Adipocyte (in vitro differentiated cells): Measurements from ENCODE around the gene C3orf20.
"Not testable (repeated sequence)": the region's sequence is repeated elsewhere in the genome, so short reads cannot be mapped to it uniquely, and the experiment has no call there.

Experiments
- DNase-seq: peaks from one replicate; pipeline ENCODE4 v3.0.0-alpha.2; 2015; ENCODE audit warnings: low read depth
- H3K27me3 ChIP-seq: replicated peaks from 2 replicates; pipeline ENCODE4 v1.7.0; 2013; ENCODE audit warnings: mild to moderate bottlenecking, low read length, moderate library complexity; ENCODE audit not compliant: control insufficient read depth, insufficient read depth
- H3K36me3 ChIP-seq: 2 replicates; pipeline ENCODE4 v1.7.0; 2013; ENCODE audit warnings: low read length, mild to moderate bottlenecking, moderate library complexity; ENCODE audit not compliant: control insufficient read depth, insufficient read depth, severe bottlenecking
- H3K4me1 ChIP-seq: 2 replicates; pipeline ENCODE4 v1.7.0; 2013; ENCODE audit warnings: mild to moderate bottlenecking, low read length, moderate library complexity; ENCODE audit not compliant: control insufficient read depth, insufficient read depth
- H3K4me3 ChIP-seq: 2 replicates; pipeline ENCODE4 v1.7.0; 2013; ENCODE audit warnings: mild to moderate bottlenecking, low read length, moderate library complexity
- H3K9ac ChIP-seq: 2 replicates; pipeline ENCODE4 v1.7.0; 2013; ENCODE audit warnings: mild to moderate bottlenecking, low read length, moderate library complexity
- H3K9me3 ChIP-seq: 2 replicates; pipeline ENCODE4 v1.7.0; 2013; ENCODE audit warnings: mild to moderate bottlenecking, low read length, moderate library complexity; ENCODE audit not compliant: control insufficient read depth

Gene C3orf20

DNA sequence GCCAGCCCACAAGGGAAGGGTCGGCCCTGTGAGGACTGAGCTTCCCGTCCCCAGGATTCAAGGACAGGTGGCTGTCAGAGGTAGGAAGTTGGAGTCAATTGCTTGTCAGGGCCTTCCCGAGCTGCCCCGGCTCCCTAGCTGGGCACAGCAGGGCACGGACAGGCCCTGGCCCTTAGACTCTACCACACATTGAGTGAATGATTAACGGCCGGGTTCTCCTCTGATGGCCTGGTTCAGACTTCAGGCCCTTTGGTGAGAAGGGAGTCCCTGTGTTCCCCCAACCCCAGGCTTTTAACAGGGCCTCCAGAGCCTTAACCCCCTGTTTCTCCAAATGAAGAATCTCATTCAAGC, 127.4 kb downstream of the C3orf20 start:
- Histone ChIP-seq H3K9me3 (no peaks in the 10 kb centered on the region), H3K4me1 (no peaks in the 10 kb centered on the region), H3K4me3 (no peak overlapping the region), H3K9ac (no peak overlapping the region), H3K36me3 (no peaks in the 10 kb centered on the region), H3K27me3 (peaks cover 35% of the 10 kb centered on the region)
- no peak for DNase-seq

- H3K27me3 ChIP-seq = peaks cover 40% of the 10 kb centered on the region
- no peak overlapping the region for H3K9ac ChIP-seq
- no peak for DNase-seq
- H3K4me1 ChIP-seq = no peaks in the 10 kb centered on the region
- H3K9me3 ChIP-seq = no peaks in the 10 kb centered on the region
- H3K4me3 ChIP-seq = no peak overlapping the region
- H3K36me3 ChIP-seq = no peaks in the 10 kb centered on the region
Observed at GRCh38 chr3:14803101-14803980, 128.4 kb downstream of the C3orf20 start.

GRCh38 chr3:14803981-14804834, 129.3 kb downstream of the C3orf20 start:
- no peak overlapping the region for H3K4me3 ChIP-seq
- DNase-seq = no peak
- H3K9ac ChIP-seq = no peak overlapping the region
- no peaks in the 10 kb centered on the region for H3K4me1 ChIP-seq
- peaks cover 37% of the 10 kb centered on the region for H3K27me3 ChIP-seq
- no peaks in the 10 kb centered on the region for H3K9me3 ChIP-seq
- H3K36me3 ChIP-seq = no peaks in the 10 kb centered on the region

DNA sequence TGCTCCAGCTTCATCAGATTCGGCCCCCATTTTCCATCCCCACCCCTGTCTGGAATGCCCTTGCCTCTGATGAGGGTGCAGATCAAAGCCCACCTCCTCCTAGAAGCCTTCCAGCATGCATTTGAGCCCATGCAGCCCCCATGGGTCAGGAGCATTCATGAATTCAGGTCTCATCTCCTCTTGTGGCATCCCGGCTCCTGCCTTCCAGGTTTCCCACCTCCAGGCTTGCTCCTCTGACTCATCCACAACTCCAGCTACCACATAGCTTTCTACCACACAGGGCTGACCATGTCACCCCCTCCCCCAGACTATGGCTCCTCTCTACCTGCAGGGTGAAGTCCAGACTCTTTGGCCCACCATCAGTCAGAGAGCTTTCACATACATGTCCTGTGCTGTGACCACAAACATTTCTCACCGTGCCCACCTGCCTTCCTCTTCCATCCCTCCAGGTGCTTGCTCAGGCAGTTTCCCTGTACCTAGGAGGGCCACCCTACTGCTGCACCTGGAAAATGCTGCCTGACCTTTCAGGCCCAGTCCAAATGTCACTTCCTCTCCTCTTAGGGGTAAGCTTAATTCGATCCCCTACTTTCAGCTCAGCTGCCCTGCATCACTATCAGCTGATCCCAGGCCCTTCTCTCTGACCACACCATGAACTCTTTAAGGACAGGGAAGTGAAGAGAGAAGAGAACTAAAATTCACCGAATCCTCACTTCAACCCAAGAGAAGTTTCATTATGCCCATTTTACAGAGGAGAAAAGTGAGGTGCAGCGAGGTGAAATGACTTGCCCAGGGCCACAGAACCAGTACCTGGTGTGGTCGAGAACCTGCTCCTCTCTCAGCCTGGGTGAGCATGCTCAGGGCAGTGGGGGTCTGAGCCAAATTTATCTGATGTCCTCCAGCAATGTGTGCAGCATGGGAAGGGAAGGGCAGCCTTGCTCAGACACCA, 130.2 kb downstream of the C3orf20 start:
- H3K9ac ChIP-seq = no peak overlapping the region
- no peaks in the 10 kb centered on the region for H3K36me3 ChIP-seq
- H3K4me3 ChIP-seq = no peak overlapping the region
- H3K9me3 ChIP-seq = no peaks in the 10 kb centered on the region
- peaks cover 45% of the 10 kb centered on the region for H3K27me3 ChIP-seq
- no peaks in the 10 kb centered on the region for H3K4me1 ChIP-seq
- DNase-seq = no peak

DNA sequence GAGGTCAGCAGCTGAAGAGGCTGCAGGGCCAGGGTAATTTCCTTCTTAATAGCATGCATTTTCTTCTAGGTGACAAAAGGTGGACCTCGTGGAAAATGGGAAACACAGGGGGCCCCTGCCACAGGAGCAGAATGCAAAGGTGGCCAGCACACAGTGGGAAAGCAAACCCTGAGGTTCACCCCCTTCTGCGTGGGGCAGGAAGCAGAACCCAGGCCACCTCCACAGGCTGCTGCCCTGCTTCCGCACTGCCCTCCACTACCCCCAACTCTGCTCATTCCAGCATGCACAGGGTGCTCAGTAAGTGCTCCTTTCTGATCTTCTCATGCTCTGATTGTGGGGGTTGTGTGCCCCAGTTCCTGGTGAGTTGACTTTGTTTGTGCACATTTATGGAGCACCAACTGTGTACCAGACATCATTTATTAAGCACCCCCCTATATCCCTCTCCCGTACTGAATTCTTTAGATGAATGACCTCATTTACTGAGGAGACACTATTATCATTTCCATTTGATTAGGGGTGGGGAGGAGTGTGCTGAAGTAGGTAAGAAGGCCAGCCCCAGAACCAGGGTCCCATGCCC, 131.1 kb downstream of the C3orf20 start:
- H3K4me3 ChIP-seq = no peak overlapping the region
- H3K9ac ChIP-seq = no peak overlapping the region
- H3K9me3 ChIP-seq = no peaks in the 10 kb centered on the region
- H3K4me1 ChIP-seq = peaks cover 1% of the 10 kb centered on the region
- peaks cover 46% of the 10 kb centered on the region for H3K27me3 ChIP-seq
- no peak for DNase-seq
- H3K36me3 ChIP-seq = no peaks in the 10 kb centered on the region

DNA sequence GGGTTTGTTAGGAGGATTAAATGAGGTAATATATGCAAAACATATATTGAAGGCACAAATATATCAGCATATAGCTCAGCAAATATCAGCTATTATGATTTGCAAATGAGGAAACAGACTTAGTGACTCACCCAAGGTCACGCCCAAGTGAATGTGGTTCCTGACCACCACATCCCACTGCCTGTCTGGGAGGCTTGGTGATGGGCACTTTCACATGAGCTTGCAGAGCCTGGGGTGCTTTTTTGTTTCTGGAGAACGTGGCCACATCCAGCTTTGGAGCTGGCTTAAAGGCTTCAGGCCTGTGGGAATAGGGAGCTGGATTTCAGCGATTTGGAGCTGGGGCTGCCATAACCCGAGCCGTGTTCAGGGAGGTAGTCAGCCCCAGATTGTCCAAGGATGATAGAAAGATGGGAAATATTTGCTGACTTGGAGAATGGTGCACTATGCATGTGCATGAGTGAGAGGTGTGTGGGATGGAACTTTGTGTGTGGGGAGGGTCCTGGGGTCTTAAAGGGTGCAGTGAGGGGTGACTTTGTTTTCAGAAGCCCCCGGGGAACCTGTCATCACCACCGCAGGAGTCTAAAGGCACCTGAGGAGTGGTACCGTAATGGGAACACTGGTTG, 131.8 kb downstream of the C3orf20 start:
- H3K36me3 ChIP-seq = no peaks in the 10 kb centered on the region
- H3K4me1 ChIP-seq = peaks cover 3% of the 10 kb centered on the region
- DNase-seq = no peak
- no peaks in the 10 kb centered on the region for H3K9me3 ChIP-seq
- peaks cover 44% of the 10 kb centered on the region for H3K27me3 ChIP-seq
- H3K4me3 ChIP-seq = no peak overlapping the region
- no peak overlapping the region for H3K9ac ChIP-seq

DNA sequence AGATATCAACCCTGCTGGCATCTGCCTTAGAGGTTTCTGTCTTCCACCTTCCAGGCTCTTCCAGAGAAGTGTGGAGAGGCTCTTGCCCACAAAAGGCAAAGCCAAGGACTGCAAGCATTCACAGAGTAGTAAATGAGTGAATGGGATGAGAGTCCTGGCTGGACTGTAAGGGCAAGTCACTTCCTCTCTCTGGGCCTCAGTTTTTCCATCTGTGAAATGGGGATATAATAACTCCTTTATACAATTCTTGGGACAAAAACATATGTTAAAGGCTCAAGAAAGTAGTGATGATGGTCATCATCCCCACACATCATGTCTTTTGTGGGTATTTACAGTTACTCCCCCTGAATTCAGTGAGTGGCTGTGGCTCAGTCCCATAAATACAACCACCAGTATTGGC, 133.1 kb downstream of the C3orf20 start:
- no peak for DNase-seq
- H3K9ac ChIP-seq = no peak overlapping the region
- no peaks in the 10 kb centered on the region for H3K9me3 ChIP-seq
- peaks cover 3% of the 10 kb centered on the region for H3K4me1 ChIP-seq
- no peak overlapping the region for H3K4me3 ChIP-seq
- peaks cover 46% of the 10 kb centered on the region for H3K27me3 ChIP-seq
- no peaks in the 10 kb centered on the region for H3K36me3 ChIP-seq

- Histone ChIP-seq H3K9ac (no peak overlapping the region), H3K4me3 (no peak overlapping the region), H3K9me3 (no peaks in the 10 kb centered on the region), H3K4me1 (peaks cover 3% of the 10 kb centered on the region), H3K36me3 (no peaks in the 10 kb centered on the region), H3K27me3 (peaks cover 43% of the 10 kb centered on the region)
- no peak for DNase-seq
Observed at GRCh38 chr3:14808502-14809266, 133.7 kb downstream of the C3orf20 start.

GRCh38 chr3:14809611-14810010, 134.7 kb downstream of the C3orf20 start:
- H3K4me3 ChIP-seq, H3K9ac ChIP-seq, H3K4me1 ChIP-seq, H3K9me3 ChIP-seq, DNase-seq, H3K36me3 ChIP-seq: not testable (repeated sequence)
- H3K27me3 ChIP-seq = peaks cover 43% of the 10 kb centered on the region
